Neuronal stem cell (in vitro differentiated cells): ENCODE data around the gene PDE4B.

Experiments used
- DNase-seq: peaks from one replicate; pipeline ENCODE4 v3.0.0-alpha.2; 2013; ENCODE audit warnings: low spot score
- H2AFZ ChIP-seq: one replicate; pipeline ENCODE4 v1.6.1; 2013; ENCODE audit warnings: mild to moderate bottlenecking, low read length, inconsistent platforms
- H2AK5ac ChIP-seq: 2 replicates; pipeline ENCODE4 v1.6.1; 2013; ENCODE audit warnings: low read depth, mild to moderate bottlenecking, inconsistent platforms, low read length, moderate library complexity, mixed read lengths
- H2BK120ac ChIP-seq: 2 replicates; pipeline ENCODE4 v1.6.1; 2013; ENCODE audit warnings: low read depth, mild to moderate bottlenecking, inconsistent platforms, low read length, moderate library complexity, mixed read lengths
- H2BK12ac ChIP-seq: one replicate; pipeline ENCODE4 v1.6.1; 2013; ENCODE audit warnings: low read length, inconsistent platforms
- H2BK15ac ChIP-seq: 2 replicates; pipeline ENCODE4 v1.6.1; 2013; ENCODE audit warnings: mild to moderate bottlenecking, low read length, inconsistent platforms, mixed read lengths
- H2BK5ac ChIP-seq: one replicate; pipeline ENCODE4 v1.6.1; 2013; ENCODE audit warnings: inconsistent platforms, mild to moderate bottlenecking, low read length, moderate library complexity
- H3K14ac ChIP-seq: one replicate; pipeline ENCODE4 v1.6.1; 2013; ENCODE audit warnings: low read length, inconsistent platforms
- H3K18ac ChIP-seq: 2 replicates; pipeline ENCODE4 v1.6.1; 2013; ENCODE audit warnings: low read length, inconsistent platforms
- H3K23ac ChIP-seq: 2 replicates; pipeline ENCODE4 v1.6.1; 2013; ENCODE audit warnings: low read depth, mild to moderate bottlenecking, mixed read lengths, low read length, inconsistent platforms; ENCODE audit not compliant: poor library complexity
- H3K27ac ChIP-seq: replicated peaks from 3 replicates; pipeline ENCODE4 v1.5.1; 2013; ENCODE audit warnings: low read length, inconsistent platforms
- H3K27me3 ChIP-seq, 3 experiments: 2 replicates each; pipeline ENCODE4 v1.6.1; 2013; ENCODE audit warnings: low read length in 3 of 3, mild to moderate bottlenecking in 2 of 3, inconsistent platforms in 1 of 3, low read depth in 1 of 3, mixed read lengths in 1 of 3, moderate library complexity in 1 of 3; ENCODE audit not compliant: control insufficient read depth in 3 of 3, insufficient read depth in 3 of 3
- H3K36me3 ChIP-seq, 2 donors: replicated peaks in 1 of 2; 2 replicates each; pipeline ENCODE4 v1.6.1; 2013; ENCODE audit warnings: low read length in 2 of 2; ENCODE audit not compliant: control insufficient read depth in 2 of 2, insufficient read depth in 2 of 2
- H3K4ac ChIP-seq: 2 replicates; pipeline ENCODE4 v1.6.1; 2013; ENCODE audit warnings: inconsistent platforms, mild to moderate bottlenecking, low read length, moderate library complexity
- H3K4me1 ChIP-seq, 2 donors: 1 replicate in 1 of 2; 2 replicates in 1 of 2; pipeline ENCODE4 v1.6.1; 2013; ENCODE audit warnings: low read length in 2 of 2, low read depth in 1 of 2; ENCODE audit not compliant: control insufficient read depth in 2 of 2, insufficient read depth in 1 of 2
- H3K4me2 ChIP-seq: one replicate; pipeline ENCODE4 v1.6.1; 2013; ENCODE audit warnings: mild to moderate bottlenecking, low read length, inconsistent platforms; ENCODE audit not compliant: insufficient read depth, poor library complexity, severe bottlenecking
- H3K4me3 ChIP-seq, 2 donors: 2 replicates each; pipeline ENCODE4 v1.5.1; 2013; ENCODE audit warnings: low read length in 2 of 2, mild to moderate bottlenecking in 2 of 2, inconsistent platforms in 1 of 2, moderate library complexity in 1 of 2
- H3K79me1 ChIP-seq: one replicate; pipeline ENCODE4 v1.6.1; 2013; ENCODE audit warnings: low read depth, mild to moderate bottlenecking, inconsistent platforms, low read length, moderate library complexity
- H3K9ac ChIP-seq: one replicate; pipeline ENCODE4 v1.6.1; 2013; ENCODE audit warnings: mild to moderate bottlenecking, low read depth, low read length, inconsistent platforms; ENCODE audit not compliant: poor library complexity
- H3K9me3 ChIP-seq, 2 donors: replicated peaks in 1 of 2; 2 replicates each; pipeline versions ENCODE3 to v1.6.1; 2013; ENCODE audit warnings: low read length in 2 of 2, mild to moderate bottlenecking in 2 of 2, inconsistent platforms in 1 of 2, low read depth in 1 of 2, mixed read lengths in 1 of 2, moderate library complexity in 1 of 2; ENCODE audit not compliant: control insufficient read depth in 2 of 2, insufficient read depth in 1 of 2
- H4K8ac ChIP-seq: one replicate; pipeline ENCODE4 v1.6.1; 2013; ENCODE audit warnings: low read depth, mild to moderate bottlenecking, inconsistent platforms, low read length, moderate library complexity
- H4K91ac ChIP-seq: one replicate; pipeline ENCODE4 v1.6.1; 2013; ENCODE audit warnings: low read length, low read depth, mild to moderate bottlenecking, inconsistent platforms; ENCODE audit not compliant: poor library complexity
- WGBS, 2 donors: extraction: QIAGEN DNeasy Blood & Tissue Kit; methylation state at CpG; one replicate each; pipeline ENCODE4 v1.1.7; 2013; ENCODE audit warnings: missing lambda C conversion rate in 2 of 2, mixed read lengths in 1 of 2; ENCODE audit not compliant: insufficient read length in 2 of 2, insufficient replicate concordance in 1 of 2; ENCODE audit errors: extremely low coverage in 2 of 2; 5-methylcytosine and 5-hydroxymethylcytosine counted together

Gene PDE4B

DNA sequence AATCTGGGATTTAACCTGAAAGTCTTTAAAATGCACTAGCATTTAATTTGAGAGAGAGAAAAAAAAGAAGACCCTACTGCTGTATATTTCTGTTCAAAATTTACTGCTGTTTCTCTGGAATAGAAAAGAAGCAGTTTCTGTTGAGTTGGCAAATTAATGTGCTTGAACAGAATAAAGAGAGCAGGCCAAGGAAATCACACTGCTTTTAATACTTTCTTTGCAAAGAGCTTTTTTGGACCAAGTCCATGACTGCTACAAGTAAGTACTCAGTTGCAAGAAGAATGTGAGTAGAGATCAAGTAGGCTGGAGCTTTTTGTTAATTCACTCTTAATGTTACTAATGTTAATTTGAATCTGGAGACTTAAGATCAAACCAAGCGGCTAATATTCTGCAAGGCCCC is 405.1 kb downstream of the PDE4B start:
- Histone ChIP-seq H4K91ac (no peak overlapping the region), H3K27me3 (no peaks in the 10 kb centered on the region), H3K9me3 (no peaks in the 10 kb centered on the region), H3K4me1 (no peaks in the 10 kb centered on the region), H3K36me3 (no peaks in the 10 kb centered on the region), H2BK12ac (no peak overlapping the region), H3K23ac (no peak overlapping the region), H3K18ac (no peak overlapping the region), H3K4me2 (no peak overlapping the region), H3K4me3 (no peak overlapping the region), H2AFZ (no peak overlapping the region), H3K79me1 (no peaks in the 10 kb centered on the region), H3K4ac (no peak overlapping the region), H2AK5ac (no peak overlapping the region), H2BK120ac (no peak overlapping the region), H3K27ac (no peak overlapping the region), H2BK5ac (no peak overlapping the region), H2BK15ac (no peak overlapping the region), H3K14ac (no peak overlapping the region), H3K9ac (no peak overlapping the region), H4K8ac (no peak overlapping the region)
- DNase-seq: no peak
- no CpG with 5 or more reads among the region's 1 CpG for WGBS, 2 donors

- H2BK120ac ChIP-seq: no peak overlapping the region
- DNase-seq: no peak
- H3K4ac ChIP-seq: no peak overlapping the region
- H3K4me2 ChIP-seq: no peak overlapping the region
- no peak overlapping the region for H2BK5ac ChIP-seq
- no peaks in the 10 kb centered on the region for H3K36me3 ChIP-seq
- no peak overlapping the region for H3K4me3 ChIP-seq
- no peak overlapping the region for H2BK12ac ChIP-seq
- H3K9ac ChIP-seq: no peak overlapping the region
- no peak overlapping the region for H3K27ac ChIP-seq
- no peak overlapping the region for H3K14ac ChIP-seq
- no peak overlapping the region for H2AFZ ChIP-seq
- no peaks in the 10 kb centered on the region for H3K27me3 ChIP-seq
- no peaks in the 10 kb centered on the region for H3K4me1 ChIP-seq
- H3K79me1 ChIP-seq: no peaks in the 10 kb centered on the region
- no peak overlapping the region for H4K8ac ChIP-seq
- no peak overlapping the region for H3K18ac ChIP-seq
- H2AK5ac ChIP-seq: no peak overlapping the region
- WGBS, 2 donors: no CpG with 5 or more reads among the region's 2 CpGs
- peaks cover 2 to 4% of the 10 kb centered on the region in 2 donors for H3K9me3 ChIP-seq
- H3K23ac ChIP-seq: no peak overlapping the region
- no peak overlapping the region for H2BK15ac ChIP-seq
- no peak overlapping the region for H4K91ac ChIP-seq
Observed at GRCh38 chr1:66206563-66207144, 414.0 kb downstream of the PDE4B start.

GRCh38 chr1:66207484-66207883 is 414.8 kb downstream of the PDE4B start:
- Histone ChIP-seq H2BK12ac (no peak overlapping the region), H3K9ac (no peak overlapping the region), H3K18ac (no peak overlapping the region), H3K4ac (no peak overlapping the region), H3K27ac (no peak overlapping the region), H2AK5ac (no peak overlapping the region), H2BK15ac (no peak overlapping the region), H4K8ac (no peak overlapping the region), H3K14ac (no peak overlapping the region), H4K91ac (no peak overlapping the region), H3K4me3 (no peak overlapping the region), H3K9me3 (peaks cover 2 to 4% of the 10 kb centered on the region in 2 donors), H3K4me2 (no peak overlapping the region), H2AFZ (no peak overlapping the region), H3K79me1 (no peaks in the 10 kb centered on the region), H2BK120ac (no peak overlapping the region), H2BK5ac (no peak overlapping the region), H3K27me3 (no peaks in the 10 kb centered on the region), H3K36me3 (no peaks in the 10 kb centered on the region), H3K4me1 (no peaks in the 10 kb centered on the region), H3K23ac (no peak overlapping the region)
- WGBS, 2 donors: no CpG with 5 or more reads among the region's 3 CpGs
- no peak for DNase-seq

GRCh38 chr1:66208632-66209031 is 415.9 kb downstream of the PDE4B start:
- Histone ChIP-seq H3K4me1 (no peaks in the 10 kb centered on the region), H3K9me3 (peaks cover 2 to 4% of the 10 kb centered on the region in 2 donors), H2BK120ac (no peak overlapping the region), H3K27me3 (no peaks in the 10 kb centered on the region), H3K4me2 (no peak overlapping the region), H2AFZ (no peak overlapping the region), H3K9ac (no peak overlapping the region), H3K18ac (no peak overlapping the region), H3K23ac (no peak overlapping the region), H3K27ac (no peak overlapping the region), H2AK5ac (no peak overlapping the region), H4K91ac (no peak overlapping the region), H3K36me3 (no peaks in the 10 kb centered on the region), H3K4ac (no peak overlapping the region), H2BK12ac (no peak overlapping the region), H3K4me3 (no peak overlapping the region), H2BK15ac (no peak overlapping the region), H3K79me1 (no peaks in the 10 kb centered on the region), H4K8ac (no peak overlapping the region), H3K14ac (no peak overlapping the region), H2BK5ac (no peak overlapping the region)
- no peak for DNase-seq
